Calu3 (cell line): ENCODE data around the gene SCAMP4. TPM values are rescaled to one million over a fixed set of nuclear protein-coding genes. Genes with fewer than 3 reads are reported as not detected.

Experiments used
- BruUV-seq: library from RNA; stranded (reverse); fragments of 400-500 nt; replicated peaks from 2 replicates; lab custom pipeline; 2021; lab: Mats Ljungman, UMichigan
- CTCF ChIA-PET: fragments of 300-600 bp; sonication (Branson Sonifier 250); formaldehyde crosslinking; loops from one replicate; lab custom pipeline; 2022; ENCODE audit warnings: antibody characterized with exemption; lab: Charles Lee
- DNase-seq: peaks from one replicate; pipeline ENCODE4 v3.0.0; 2022
- H3K27ac Mint-ChIP-seq: one replicate; pipeline ENCODE4 v1.8.0; 2022; ENCODE audit warnings: mixed read lengths; ENCODE audit not compliant: unreplicated experiment
- H3K27me3 Mint-ChIP-seq: one replicate; pipeline ENCODE4 v1.8.0; 2022; ENCODE audit warnings: mixed read lengths; ENCODE audit not compliant: unreplicated experiment
- H3K36me3 Mint-ChIP-seq: one replicate; pipeline ENCODE4 v1.8.0; 2022; ENCODE audit warnings: mild to moderate bottlenecking, moderate library complexity, mixed read lengths; ENCODE audit not compliant: insufficient read depth, unreplicated experiment
- H3K4me1 Mint-ChIP-seq: one replicate; pipeline ENCODE4 v1.8.0; 2022; ENCODE audit warnings: mild to moderate bottlenecking, low read depth, mixed read lengths; ENCODE audit not compliant: unreplicated experiment
- H3K4me3 Mint-ChIP-seq: one replicate; pipeline ENCODE4 v1.8.0; 2022; ENCODE audit warnings: mild to moderate bottlenecking, low read depth, moderate library complexity, mixed read lengths; ENCODE audit not compliant: unreplicated experiment
- H3K9me3 Mint-ChIP-seq: one replicate; pipeline ENCODE4 v1.8.0; 2022; ENCODE audit warnings: low read depth, mixed read lengths; ENCODE audit not compliant: unreplicated experiment
- CTCF ChIP-seq: fragments of 200-600 bp; IDR thresholded peaks from one replicate; pipeline ENCODE4 v1.8.0; 2022; ENCODE audit warnings: antibody characterized with exemption; ENCODE audit not compliant: unreplicated experiment
- intact Hi-C: fragments of 100-400 bp; cut with micrococcal nuclease; formaldehyde crosslinking; loops from one replicate; pipeline ENCODE4 v1.10.0; 2022; ENCODE audit not compliant: unreplicated experiment
- total RNA-seq: library from RNA; stranded (reverse); gene quantifications from 2 replicates; pipeline ENCODE4 v1.2.3, GENCODE V29; 2022

The SCAMP4 gene
- total RNA-seq, 1 experiment from 2014 or later: 64.2 TPM

GRCh38 chr19:1901940-1902404, 3.2 kb upstream of the SCAMP4 start:
- Mint-ChIP-seq H3K4me3 (no peak overlapping the region), H3K27me3 (no peaks in the 10 kb centered on the region), H3K9me3 (no peaks in the 10 kb centered on the region), H3K27ac (no peak overlapping the region), H3K4me1 (peaks cover 9% of the 10 kb centered on the region), H3K36me3 (peaks cover 33% of the 10 kb centered on the region)
- TF ChIP-seq CTCF: no peak
- CTCF ChIA-PET: interaction anchor here (0.6 kb wide), 1 partner anchor 726 kb away, joined by 6 read pairs; no protein-coding TSS in a partner anchor
- DNase-seq: no peak
- no TSS peak for BruUV-seq
- intact Hi-C loops: no loop called here

- H3K27ac Mint-ChIP-seq: no peak overlapping the region
Observed at GRCh38 chr19:1902923-1903322, 2.3 kb upstream of the SCAMP4 start.

GRCh38 chr19:1904860-1905109, 414 bp upstream of the SCAMP4 start:
- TF ChIP-seq CTCF: no peak
- intact Hi-C loops: no loop called here
- Mint-ChIP-seq H3K9me3 (no peaks in the 10 kb centered on the region), H3K27me3 (no peaks in the 10 kb centered on the region), H3K27ac (peak overlapping the region; percentile 86), H3K36me3 (peaks cover 39% of the 10 kb centered on the region), H3K4me3 (peak overlapping the region; percentile 74), H3K4me1 (peaks cover 9% of the 10 kb centered on the region)
- no peak for DNase-seq
- no TSS peak for BruUV-seq
- CTCF ChIA-PET: no interaction called here

More at GRCh38 chr19:1902923-1903322, 2.3 kb upstream of the SCAMP4 start:
- intact Hi-C loops: no loop called here
- no TSS peak for BruUV-seq
- no peak overlapping the region for H3K4me3 Mint-ChIP-seq
- CTCF ChIA-PET: interaction anchor here (0.7 kb wide), 1 partner anchor 53 kb away, joined by 4 read pairs; no protein-coding TSS in a partner anchor
- TF ChIP-seq CTCF: no peak
- H3K36me3 Mint-ChIP-seq: peaks cover 34% of the 10 kb centered on the region
- no peak for DNase-seq
- peaks cover 9% of the 10 kb centered on the region for H3K4me1 Mint-ChIP-seq
- no peaks in the 10 kb centered on the region for H3K9me3 Mint-ChIP-seq
- no peaks in the 10 kb centered on the region for H3K27me3 Mint-ChIP-seq

- BruUV-seq: TSS peak; percentile 73
- H3K4me3 Mint-ChIP-seq: peak overlapping the region; percentile 74
- CTCF ChIA-PET: interaction anchor here (0.6 kb wide), 1 partner anchor 301 kb away, joined by 4 read pairs; the partner anchor contains the start of gene UQCR11
- DNase-seq: no peak
- no peaks in the 10 kb centered on the region for H3K9me3 Mint-ChIP-seq
- peak overlapping the region; percentile 86 for H3K27ac Mint-ChIP-seq
- intact Hi-C loops: no loop called here
- TF ChIP-seq CTCF: no peak
- H3K4me1 Mint-ChIP-seq: peaks cover 9% of the 10 kb centered on the region
- no peaks in the 10 kb centered on the region for H3K27me3 Mint-ChIP-seq
- H3K36me3 Mint-ChIP-seq: peaks cover 39% of the 10 kb centered on the region
Observed at GRCh38 chr19:1905863-1906375, 720 bp downstream of the SCAMP4 start.
